Superior temporal gyrus (tissue), 1 donor: ENCODE results near the gene MAPK1.
A peak's percentile ranks its signal among the peaks of the same experiment; 100 is the strongest.
"Not testable (repeated sequence)": the region's sequence is repeated elsewhere in the genome, so short reads cannot be mapped to it uniquely, and the experiment has no call there.

Experiments used
- DNase-seq: peaks from one replicate; pipeline ENCODE4 v3.0.0-alpha.2; 2016; ENCODE audit errors: extremely low spot score

MAPK1 gene

DNA sequence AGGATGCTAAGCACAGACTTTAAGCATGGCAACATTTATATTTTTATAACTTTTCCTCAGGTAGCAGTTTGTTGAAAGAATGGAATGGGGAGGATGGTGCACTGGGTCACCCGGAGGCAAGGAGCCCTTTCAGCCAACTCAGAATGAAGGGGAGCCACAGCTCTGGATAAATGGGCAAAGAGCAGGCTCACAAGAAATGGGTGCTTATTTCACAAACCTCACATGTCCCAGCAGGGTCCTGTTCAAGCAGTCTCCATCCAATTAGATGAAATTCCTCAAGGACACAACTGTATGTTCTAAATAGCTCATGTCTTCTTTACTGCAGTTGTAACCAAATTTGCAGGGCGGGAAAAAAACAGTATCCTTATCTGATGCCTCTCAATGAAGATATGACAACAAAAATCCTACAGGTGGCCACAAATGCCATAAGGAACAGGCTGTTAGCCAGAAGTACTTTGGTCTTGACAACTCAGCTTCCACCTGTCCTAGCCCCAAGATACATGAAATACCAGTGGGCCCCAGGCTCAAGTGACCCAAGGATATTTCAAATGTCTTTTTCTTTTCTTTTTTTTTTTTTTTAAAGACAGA lies 48.2 kb downstream of the MAPK1 start:
- no peak for DNase-seq

DNA sequence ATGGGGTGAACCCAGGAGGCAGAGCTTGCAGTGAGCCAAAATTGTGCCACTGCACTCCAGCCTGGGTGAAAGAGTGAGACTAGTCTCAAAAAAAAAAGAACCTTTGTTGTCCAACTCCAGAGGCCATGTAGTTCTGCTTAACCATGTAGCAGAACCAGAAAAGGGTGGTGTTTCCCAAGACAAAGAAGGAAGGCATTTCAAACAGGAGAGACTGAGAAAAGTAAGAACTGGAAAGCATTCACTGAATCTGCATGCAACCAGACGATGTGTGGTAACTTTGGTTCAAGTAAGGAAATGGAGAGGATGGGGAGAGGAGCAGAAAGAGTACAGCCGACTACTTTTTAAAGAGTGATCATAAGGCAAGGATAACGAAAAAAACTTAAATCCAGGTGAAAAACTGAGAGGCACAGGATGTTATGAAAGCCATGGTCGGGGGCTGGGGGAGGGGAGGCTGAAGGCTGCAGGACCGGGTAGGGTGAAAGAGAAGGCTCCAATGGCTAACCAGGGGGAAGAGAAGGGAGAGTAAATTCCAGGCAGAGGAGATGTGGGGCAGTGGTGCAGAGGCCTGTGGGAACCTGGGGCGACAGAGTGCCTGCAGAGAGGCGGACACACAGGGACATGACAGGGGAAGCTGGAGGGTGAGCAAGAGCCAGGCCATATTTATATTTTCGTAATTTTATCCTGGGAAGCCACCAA lies 48.8 kb downstream of the MAPK1 start:
- peak; percentile 5 for DNase-seq

DNA sequence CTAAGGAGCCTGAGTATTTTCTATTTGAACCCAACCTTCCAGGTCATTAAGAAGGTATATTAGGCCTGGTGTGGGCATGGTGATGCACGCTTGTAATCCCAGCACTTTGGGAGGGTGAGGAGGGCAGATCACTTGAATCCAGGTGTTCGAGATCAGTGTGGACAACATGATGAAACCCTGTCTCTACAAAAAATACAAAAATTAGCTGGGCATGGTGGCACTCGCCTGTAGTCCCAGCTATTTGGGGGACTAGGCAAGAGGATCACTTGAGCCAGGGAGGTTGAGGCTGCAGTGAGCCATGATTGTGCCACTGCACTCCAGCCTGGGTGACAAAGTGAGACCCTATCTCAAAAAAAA lies 50.0 kb downstream of the MAPK1 start:
- not testable (repeated sequence) for DNase-seq

DNA sequence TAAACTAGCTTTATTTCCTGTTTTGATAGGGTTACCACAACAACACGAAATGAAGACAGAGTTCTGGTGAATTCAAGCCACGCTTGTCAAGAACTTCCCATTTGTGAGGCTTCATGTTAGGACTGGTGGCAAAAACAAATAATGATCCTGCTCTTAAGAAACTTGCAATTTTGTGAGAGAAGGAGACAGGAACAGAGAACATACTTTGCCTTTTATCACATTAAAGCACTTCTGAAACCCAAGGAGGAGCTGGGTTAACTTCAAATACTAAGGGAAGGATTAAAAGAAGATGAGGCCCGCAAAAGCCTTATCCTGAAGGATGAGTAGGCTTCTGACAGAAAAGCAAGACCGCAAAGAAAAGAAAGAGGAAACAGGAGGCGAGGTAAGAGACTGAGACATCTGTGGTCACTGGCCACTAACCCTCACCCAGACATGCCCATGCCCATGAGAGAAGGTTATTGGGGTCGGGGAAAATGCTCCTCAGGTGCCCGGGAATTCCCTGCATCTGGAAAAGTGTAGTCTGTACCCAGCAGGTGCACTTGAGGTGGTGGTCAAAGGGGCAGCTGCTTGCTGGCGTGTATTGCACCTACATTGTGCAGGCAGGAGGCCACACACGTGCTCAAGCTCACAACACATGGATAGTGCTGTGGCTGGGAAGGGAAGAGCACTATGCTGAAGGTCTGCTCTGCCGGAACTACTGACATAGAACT lies 50.5 kb downstream of the MAPK1 start:
- no peak for DNase-seq

DNA sequence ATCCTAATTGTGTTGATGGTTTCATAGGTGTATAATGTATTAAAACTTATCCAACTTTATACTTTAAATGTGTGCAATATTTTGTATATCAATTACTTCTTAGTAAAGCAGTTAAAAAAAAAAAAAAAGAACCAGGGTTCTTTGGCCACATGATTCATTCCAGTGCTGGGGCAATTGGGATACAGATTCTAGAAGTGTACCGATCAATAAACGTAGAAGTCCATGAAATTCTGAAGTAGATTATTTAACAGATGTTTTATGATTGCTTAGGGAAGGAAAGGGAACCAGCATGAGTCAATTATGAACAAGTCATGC lies 51.0 kb downstream of the MAPK1 start:
- no peak for DNase-seq

DNA sequence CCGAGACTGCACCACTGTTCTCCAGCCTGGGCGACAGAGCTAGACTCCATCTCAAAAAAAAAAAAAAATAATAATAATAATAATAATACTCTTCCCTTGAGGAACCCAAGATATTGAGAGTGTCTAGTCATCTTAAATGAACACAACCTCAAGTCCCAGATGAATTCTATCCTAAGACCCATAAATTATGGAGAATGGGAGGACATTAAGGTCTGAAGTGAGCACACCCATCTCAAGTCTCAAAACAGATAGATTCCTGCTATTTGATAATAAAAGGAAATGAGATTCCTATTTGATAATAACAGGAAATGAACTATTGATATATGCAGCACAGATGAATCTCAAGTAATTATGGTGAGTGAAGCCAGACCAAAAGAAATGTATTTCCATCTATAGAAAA lies 51.5 kb downstream of the MAPK1 start:
- no peak for DNase-seq

DNA sequence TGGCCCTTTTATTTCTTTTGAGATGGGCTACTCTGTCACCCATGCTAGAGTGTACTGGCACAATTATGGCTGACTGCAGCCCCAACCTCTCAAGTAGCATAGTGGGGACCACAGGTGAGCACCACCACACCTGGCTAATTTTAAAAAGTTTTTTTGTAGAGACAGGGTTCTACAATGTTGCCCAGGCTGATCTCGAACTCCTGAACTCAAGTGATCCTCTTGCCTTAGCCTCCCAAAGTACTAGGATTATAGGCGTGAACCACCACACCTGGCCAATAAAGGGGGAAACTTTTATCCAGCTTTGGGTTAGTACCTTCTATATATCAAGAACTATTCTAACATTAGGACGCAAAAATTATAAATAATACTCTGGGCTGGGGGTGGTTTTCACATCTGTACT lies 52.1 kb downstream of the MAPK1 start:
- DNase-seq = no peak

DNA sequence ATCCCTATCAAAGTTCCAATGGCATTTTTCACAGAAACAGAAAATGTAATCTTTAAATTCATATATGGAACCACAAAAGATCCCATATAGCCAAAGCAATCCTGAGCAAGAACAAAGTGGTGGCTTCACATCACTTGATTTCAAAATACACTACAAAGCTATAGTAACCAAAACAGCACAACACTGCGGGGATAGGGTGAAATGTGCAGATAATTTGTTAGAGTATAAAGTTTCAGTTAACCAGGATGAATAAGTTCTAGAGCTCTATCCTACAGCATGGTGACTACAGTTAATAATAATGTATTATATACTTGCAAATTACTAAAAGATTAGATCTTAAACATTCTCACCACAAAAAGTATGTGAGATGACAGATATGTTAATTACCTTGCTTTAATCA lies 55.5 kb downstream of the MAPK1 start:
- no peak for DNase-seq

DNA sequence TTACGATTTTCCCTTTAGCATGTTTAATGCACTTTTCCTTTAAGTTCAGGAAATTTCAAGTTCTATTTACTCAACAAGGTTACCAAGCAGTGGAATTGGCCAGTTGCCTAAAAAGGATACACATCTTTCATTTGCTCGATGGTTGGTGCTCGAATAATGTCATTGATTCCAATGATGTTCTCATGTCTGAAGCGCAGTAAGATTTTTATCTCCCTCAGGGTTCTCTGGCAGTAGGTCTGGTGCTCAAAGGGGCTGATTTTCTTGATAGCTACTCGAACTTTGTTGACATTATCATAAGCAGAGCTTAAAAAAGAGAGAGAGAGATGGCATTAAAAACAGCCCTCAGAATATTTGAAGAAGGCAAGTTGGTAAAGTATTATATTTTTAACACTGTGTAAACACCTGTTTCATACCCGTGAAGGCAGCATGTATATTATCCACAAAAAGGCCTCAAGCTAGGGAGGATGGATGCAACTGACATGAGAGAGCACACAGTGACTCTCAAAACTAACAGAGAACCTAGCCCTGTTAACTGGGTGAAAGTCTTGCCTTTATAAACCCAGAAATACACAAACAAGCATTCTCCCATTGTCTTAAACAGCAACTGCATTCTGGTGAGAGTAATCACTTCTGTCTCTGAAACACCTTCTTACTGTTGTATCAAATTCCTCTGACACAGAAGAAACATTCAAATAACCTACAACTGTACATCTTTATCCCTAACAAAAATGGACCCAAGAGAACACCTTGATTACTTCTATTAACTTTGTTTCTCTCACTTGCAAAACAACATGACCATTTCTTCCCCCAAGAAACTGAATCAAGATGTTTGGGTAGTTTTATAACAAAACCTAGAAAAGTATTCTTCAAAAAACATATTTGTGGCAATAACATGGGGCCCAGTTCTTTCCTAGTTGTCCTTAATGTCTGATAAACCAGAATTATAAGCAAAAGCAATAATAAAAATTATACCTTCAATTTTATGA lies 59.6 kb downstream of the MAPK1 start:
- peak; percentile 8 for DNase-seq

DNA sequence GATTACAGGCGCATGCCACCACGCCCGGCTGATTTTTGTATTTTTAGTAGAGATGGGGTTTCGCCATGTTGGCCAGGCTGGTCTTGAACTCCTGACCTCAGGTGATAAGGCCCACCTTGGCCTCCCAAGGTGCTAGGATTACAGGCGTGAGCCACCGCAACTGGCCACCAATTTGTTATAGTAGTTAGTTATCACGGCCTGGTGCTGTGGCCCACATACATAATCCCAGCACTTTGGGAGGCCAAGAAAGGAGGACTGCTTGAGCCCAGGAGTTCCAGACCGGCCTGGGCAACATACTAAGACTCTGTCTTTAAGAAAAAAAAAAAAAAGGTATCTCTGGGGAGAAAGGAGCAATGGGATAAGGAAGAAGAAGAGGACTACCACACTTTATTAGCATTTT lies 62.1 kb downstream of the MAPK1 start:
- DNase-seq = not testable (repeated sequence)

DNA sequence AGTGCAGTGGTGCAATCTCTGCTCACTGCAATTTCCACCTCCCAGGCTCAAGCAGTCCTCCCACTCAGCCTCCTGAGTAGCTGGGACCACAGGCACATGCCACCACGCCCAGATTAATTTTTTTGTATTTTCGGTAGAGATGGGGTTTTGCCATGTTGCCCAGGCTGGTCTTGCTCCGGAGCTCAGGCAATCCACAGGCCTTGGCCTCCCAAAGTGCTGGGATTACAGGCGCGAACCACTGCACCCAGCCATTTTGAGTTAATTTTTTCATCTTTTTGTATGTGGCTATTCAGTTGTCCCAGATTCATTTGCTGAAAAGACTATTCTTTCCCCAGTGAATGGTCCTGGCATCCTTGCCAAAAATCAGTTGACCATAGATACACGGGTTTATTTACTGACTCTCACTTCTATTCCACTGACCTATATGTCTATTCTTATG lies 63.6 kb downstream of the MAPK1 start:
- peak; percentile 77 for DNase-seq

DNA sequence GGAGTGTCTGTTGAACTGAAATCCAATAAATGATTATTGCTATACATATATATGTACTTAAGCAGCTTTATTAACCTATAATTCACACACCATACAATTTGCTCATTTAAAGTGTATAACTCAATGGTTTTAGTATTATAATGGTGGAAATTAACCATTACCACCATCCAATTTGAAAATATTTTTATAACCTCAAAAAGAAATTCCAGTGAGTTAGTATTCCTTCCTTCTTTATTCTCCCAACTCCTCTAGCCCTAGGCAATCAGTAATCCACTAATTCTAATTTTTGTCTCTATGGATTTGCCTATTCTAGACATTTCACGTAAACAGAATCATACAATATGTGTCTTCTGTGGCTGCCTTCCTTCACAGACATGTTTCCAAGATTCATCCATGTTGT lies 64.8 kb downstream of the MAPK1 start:
- DNase-seq = peak; percentile 6

DNA sequence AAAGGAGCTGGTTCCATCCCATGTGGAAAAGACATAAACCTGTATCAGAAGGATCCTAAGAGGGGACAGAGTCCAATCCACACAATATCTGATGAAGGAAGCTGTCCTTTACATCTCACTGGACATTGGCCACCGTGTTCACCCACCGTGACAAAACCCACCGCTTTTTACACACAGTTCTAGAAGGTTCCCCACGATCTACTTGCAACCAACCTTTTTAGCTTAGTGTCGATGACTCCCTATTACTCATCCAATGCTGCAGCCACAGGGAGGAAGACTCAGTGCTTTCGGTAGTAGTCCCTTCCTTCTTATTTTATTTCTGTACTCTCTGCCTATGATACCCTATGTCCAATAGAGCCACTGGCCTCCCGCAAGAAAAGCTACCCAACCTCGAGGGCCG lies 65.4 kb downstream of the MAPK1 start:
- DNase-seq = peak; percentile 3

DNA sequence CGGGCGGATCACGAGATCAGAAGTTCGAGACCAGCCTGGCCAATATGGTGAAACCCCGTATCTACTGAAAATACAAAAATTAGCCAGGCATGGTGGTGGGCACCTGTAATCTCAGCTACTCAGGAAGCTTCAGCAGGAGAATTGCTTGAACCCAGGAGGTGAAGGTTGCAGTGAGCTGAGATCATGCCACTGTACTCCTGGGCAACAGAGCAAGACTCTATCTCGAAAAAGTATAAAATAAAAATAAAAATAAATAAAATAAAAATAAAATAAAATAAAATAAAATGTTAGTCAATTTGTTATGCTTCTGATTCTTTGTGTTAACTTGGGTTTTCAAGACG lies 66.2 kb downstream of the MAPK1 start:
- DNase-seq = not testable (repeated sequence)

DNA sequence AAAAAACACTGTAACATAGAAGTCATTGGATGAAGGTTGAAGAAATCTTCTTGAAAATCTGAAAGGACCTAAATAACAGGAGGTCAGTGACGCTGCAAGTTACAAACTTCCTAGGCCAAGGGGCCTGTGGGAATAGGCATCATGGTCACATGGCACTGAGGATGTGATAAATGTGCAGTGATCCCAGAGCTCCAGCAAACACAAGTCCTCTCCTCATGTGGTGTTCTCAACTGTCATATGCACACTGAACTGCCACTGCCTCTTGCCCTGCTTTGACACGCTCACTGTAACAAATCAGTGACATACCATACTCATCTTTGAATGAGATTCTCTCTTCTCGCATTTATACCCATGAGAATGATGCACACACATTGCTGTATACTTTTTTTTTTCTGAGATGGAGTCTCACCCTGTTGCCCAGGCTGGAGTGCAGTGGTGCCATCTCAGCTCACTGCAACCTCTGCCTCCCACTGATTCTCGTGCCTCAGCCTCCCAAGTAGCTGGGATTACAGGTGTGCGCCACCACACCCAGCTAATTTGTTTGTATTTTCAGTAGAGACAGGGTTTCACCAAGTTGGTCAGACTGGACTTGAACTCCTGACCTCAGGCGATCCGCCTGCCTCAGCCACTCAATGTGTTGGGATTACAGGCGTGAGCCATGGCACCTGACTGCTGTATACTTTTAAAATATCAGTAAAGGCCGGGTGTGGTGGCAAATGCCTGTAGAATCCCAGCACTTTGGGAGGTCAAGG lies 66.7 kb downstream of the MAPK1 start:
- DNase-seq = no peak

DNA sequence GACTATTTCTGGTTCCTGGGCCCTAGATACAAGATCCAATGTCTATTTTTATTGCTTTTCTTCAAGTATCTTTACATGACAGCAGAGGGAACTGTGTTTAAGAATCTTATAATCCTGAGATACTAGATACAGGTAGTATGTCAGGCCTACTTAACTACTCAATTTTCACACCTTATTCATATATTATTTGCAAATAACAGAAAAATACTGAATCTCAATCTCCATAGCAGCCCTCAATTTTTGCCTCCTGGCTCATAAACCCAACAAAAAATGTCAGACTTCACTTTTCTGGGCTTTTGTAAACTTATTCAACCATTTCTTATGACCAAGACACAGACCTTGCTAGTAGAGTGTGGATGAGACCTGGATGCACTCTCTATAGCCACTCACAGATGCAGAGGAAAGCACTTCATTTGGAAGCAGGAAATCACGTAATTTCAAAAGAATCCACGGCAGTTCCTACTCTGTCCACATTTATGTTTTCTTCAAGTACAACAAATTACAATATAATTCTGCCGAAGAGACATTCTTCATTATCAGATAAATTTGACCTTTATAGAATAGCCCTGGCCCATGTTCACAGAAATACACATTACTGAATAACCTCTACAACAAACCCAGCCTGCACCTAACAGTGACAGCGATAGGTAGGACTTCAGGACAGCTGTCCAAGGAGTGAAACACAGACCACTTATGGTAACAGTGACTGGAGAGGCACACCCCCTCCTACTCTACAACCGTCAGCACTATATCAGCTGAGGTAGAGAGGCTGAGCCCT lies 69.8 kb downstream of the MAPK1 start:
- DNase-seq = peak; percentile 12

DNA sequence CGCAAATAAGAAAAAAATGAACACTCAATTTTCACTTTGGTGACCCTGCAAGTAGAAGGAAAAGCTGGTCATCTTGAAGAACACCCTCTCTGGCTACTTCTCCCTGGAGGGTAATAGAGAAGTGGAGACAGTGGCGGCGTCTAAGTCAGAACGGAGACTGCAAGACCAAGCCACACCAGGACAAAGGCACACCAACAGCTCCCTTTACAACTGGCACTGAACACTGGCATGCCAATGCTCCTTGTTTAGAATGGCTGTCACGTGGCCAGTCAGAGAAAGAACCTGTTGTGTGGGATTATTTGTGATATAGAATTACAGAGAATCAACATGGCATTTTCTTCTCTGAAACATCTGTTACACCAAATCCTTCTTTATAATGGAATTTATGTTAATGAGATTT lies 70.6 kb downstream of the MAPK1 start:
- peak; percentile 92 for DNase-seq

DNA sequence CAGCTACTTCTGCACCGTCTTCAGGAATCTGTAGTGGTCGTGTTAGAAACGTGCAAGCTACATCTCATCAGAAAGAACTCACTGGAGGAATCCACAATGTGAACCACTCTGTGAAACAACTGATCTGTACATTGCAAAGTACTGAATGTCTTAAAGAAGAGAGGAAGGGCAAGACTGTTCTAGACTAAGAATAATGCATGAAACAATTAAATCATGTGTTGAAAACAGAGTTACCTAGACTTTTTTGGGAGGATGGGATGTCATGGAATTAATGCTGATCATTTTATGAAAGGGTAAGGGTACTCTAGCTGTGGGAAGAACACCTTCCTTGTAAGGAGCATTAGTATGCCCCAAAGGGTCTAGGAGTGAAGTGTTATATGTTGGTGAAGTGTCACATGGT lies 71.2 kb downstream of the MAPK1 start:
- DNase-seq = no peak

DNA sequence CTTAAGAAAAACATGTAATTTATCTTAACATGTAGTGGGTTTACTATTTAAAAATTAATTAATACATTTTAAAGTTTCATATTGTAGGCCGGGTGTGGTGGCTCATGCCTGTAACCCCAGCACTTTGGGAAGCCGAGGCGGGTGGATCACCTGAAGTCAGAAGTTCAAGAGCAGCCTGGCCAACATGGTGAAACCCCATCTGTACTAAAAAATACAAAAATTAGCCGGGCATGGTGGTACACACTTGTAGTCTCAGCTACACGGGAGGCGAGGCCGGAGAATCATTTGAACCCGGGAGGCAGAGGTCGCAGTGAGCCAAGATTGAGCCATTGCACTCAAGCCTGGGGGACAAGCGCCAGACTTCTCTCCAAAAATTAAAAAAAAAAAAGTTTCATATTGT lies 73.7 kb downstream of the MAPK1 start:
- DNase-seq = not testable (repeated sequence)
